ENCODE data around the gene EIF3K.

DNA sequence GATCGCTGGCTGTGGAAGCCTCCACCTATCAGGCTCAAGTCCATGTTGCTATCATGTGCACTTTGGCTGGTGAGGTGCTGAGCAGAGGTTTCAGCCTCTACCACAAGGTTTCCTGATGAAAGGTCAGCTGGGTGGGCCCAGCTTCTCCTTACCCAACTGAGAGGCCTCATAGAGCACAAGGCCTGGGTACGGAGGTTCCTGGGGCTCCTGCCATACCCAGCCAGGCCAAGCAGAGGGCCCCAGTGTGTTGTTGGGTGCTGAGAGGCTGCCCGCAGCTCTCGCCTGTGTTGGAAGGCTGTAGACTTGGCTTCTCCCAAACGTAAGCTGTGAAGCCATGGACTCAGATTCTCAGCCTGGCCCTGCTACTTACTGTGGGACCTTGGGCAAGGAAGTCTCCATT, 56.6 kb downstream of the EIF3K start:
- TF ChIP-seq EP300 (IDR thresholded peaks at IDR 0.05; ENCODE audit: low read depth) (no peak), POLR2A (IDR thresholded peaks at IDR 0.05) (no peak), POLR2AphosphoS5 (IDR thresholded peaks at IDR 0.05) (no peak)
- TF ChIP-seq, protein P1, sequence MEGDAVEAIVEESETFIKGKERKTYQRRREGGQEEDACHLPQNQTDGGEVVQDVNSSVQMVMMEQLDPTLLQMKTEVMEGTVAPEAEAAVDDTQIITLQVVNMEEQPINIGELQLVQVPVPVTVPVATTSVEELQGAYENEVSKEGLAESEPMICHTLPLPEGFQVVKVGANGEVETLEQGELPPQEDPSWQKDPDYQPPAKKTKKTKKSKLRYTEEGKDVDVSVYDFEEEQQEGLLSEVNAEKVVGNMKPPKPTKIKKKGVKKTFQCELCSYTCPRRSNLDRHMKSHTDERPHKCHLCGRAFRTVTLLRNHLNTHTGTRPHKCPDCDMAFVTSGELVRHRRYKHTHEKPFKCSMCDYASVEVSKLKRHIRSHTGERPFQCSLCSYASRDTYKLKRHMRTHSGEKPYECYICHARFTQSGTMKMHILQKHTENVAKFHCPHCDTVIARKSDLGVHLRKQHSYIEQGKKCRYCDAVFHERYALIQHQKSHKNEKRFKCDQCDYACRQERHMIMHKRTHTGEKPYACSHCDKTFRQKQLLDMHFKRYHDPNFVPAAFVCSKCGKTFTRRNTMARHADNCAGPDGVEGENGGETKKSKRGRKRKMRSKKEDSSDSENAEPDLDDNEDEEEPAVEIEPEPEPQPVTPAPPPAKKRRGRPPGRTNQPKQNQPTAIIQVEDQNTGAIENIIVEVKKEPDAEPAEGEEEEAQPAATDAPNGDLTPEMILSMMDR (IDR thresholded peaks at IDR 0.05): no peak

Data from transverse colon (tissue), 4 donors.